ENCODE measurements around the gene GRK3. TPM values are rescaled to one million over a fixed set of nuclear protein-coding genes. Genes with fewer than 3 reads are reported as not detected.

Gene GRK3
- total RNA-seq, 4 donors from 2014 or later = 0.64 to 5.3 (median 2.8) TPM

DNA sequence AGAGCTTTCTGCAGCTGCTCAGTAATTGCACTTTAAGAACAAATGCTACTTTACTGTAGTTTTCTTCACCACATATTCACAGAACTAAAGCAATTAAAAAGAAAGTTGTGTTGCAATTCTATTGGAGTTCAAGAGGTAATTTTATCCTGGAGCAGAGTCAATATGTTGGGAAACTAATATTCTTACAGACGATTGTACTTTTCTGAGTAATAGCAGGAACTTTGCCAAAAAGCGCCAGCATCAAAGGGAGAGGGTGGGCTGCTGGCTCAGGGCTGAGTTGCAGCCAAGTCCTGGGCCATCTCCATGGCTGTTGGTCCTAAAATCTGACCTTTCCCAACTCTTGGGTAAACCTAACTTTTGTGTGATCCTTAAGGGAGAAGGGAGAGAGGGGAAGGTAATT, 104.0 kb downstream of the GRK3 start:
- H3K4me1 ChIP-seq = peaks cover 4 to 27% (median 21%) of the 10 kb centered on the region in 3 donors
- TF ChIP-seq CTCF (IDR thresholded peaks at IDR 0.05) (no peak), POLR2A (IDR thresholded peaks at IDR 0.05) (no peak)
- WGBS, 2 donors = 8 to 14% methylated on average over 2 of the region's 2 CpGs
- no peak for DNase-seq
- intact Hi-C loops (cut with DNase I) = no loop called here
- H3K27ac ChIP-seq = no peak overlapping the region
- no peaks in the 10 kb centered on the region for H3K36me3 ChIP-seq
- no peak overlapping the region for H3K4me3 ChIP-seq
- no peaks in the 10 kb centered on the region for H3K27me3 ChIP-seq
- no peaks in the 10 kb centered on the region for H3K9me3 ChIP-seq

- Histone ChIP-seq H3K9me3 (no peaks in the 10 kb centered on the region), H3K27ac (no peak overlapping the region), H3K36me3 (no peaks in the 10 kb centered on the region), H3K4me3 (no peak overlapping the region), H3K27me3 (no peaks in the 10 kb centered on the region), H3K4me1 (peaks cover 4 to 27% (median 21%) of the 10 kb centered on the region in 3 donors)
- no peak for DNase-seq
- intact Hi-C loops (cut with DNase I) = no loop called here
- WGBS, 2 donors = 70 to 78% methylated on average over 4 to 5 of the region's 5 CpGs
- no peak for TF ChIP-seq POLR2A (IDR thresholded peaks at IDR 0.05)
- no peak for TF ChIP-seq CTCF (IDR thresholded peaks at IDR 0.05)
These were observed 105.0 kb downstream of the GRK3 start for GRCh38 chr22:25669253-25670069.

DNA sequence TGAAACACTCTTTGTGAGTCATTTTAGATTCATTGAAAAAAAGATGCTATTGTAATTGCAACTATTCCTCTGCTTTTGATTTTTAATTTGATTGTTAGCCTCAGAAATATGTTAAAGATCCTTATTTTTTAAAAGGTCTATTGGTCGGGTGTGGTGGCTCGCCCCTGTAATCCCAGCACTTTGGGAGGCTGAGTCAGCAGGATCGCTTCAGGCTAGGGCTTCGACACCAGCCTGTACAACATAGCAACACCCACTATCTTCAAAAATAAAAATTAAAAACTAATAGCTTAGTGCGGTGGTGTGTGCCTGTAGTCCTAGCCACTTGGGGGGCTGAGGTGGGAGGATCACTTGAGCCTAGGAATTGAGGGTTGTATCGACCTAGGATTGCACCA, 105.6 kb downstream of the GRK3 start:
- Histone ChIP-seq H3K27ac (no peak overlapping the region), H3K4me3 (no peak overlapping the region), H3K36me3 (no peaks in the 10 kb centered on the region), H3K4me1 (peaks cover 4 to 27% (median 21%) of the 10 kb centered on the region in 3 donors), H3K9me3 (no peaks in the 10 kb centered on the region), H3K27me3 (no peaks in the 10 kb centered on the region)
- intact Hi-C loops (cut with DNase I) = no loop called here
- no peak for DNase-seq
- no peak for TF ChIP-seq CTCF (IDR thresholded peaks at IDR 0.05)
- no peak for TF ChIP-seq POLR2A (IDR thresholded peaks at IDR 0.05)
- WGBS, 2 donors = 75 to 77% methylated on average over 6 of the region's 6 CpGs

GRCh38 chr22:25672289-25673084, 108.0 kb downstream of the GRK3 start:
- Histone ChIP-seq H3K4me3 (no peak overlapping the region), H3K36me3 (no peaks in the 10 kb centered on the region), H3K27ac (no peak overlapping the region), H3K9me3 (no peaks in the 10 kb centered on the region), H3K4me1 (peaks cover 0 to 14% (median 13%) of the 10 kb centered on the region in 3 donors), H3K27me3 (no peaks in the 10 kb centered on the region)
- no peak for TF ChIP-seq POLR2A (IDR thresholded peaks at IDR 0.05)
- no peak for TF ChIP-seq CTCF (IDR thresholded peaks at IDR 0.05)
- intact Hi-C loops (cut with DNase I) = no loop called here
- 68 to 74% methylated on average over 5 of the region's 5 CpGs for WGBS, 2 donors
- DNase-seq = no peak

GRCh38 chr22:25673713-25674112, 109.2 kb downstream of the GRK3 start:
- no peak for DNase-seq
- TF ChIP-seq POLR2A (IDR thresholded peaks at IDR 0.05) = no peak
- TF ChIP-seq CTCF (IDR thresholded peaks at IDR 0.05) = no peak
- H3K4me1 ChIP-seq = peaks cover 0 to 4% (median 1%) of the 10 kb centered on the region in 3 donors
- 86 to 92% methylated on average over 5 of the region's 5 CpGs for WGBS, 2 donors
- intact Hi-C loops (cut with DNase I) = no loop called here
- no peaks in the 10 kb centered on the region for H3K36me3 ChIP-seq
- H3K27ac ChIP-seq = no peak overlapping the region
- H3K9me3 ChIP-seq = no peaks in the 10 kb centered on the region
- H3K4me3 ChIP-seq = no peak overlapping the region
- H3K27me3 ChIP-seq = no peaks in the 10 kb centered on the region
